ENCODE measurements around the gene CETN2. TPM values are rescaled to one million over a fixed set of nuclear protein-coding genes. Genes with fewer than 3 reads are reported as not detected.
"Not testable (repeated sequence)": the region's sequence is repeated elsewhere in the genome, so short reads cannot be mapped to it uniquely, and the experiment has no call there.

The CETN2 gene
- total RNA-seq, 2 experiments from 2014 or later, result 7.3 to 8.9 TPM

DNA sequence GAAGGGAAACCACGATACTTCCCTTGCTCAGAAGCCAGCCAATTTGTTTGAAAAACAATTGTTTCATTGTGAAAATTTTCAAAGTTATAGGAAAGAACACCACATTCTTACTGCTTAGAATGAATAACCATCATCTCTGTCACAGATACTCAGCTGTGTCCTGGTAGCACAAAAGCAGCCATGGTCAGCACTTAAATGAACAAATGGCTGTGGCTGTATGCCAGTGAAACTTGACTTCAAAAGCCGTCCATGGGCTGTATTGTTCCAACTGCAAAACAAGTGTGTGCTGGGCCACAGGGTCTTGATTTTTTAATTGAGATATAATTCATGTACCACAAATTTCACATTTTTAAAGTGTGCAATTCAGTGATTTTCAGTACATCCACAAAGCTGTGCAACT, 19.9 kb upstream of the CETN2 start:
- no peak overlapping the region for H3K27ac Mint-ChIP-seq
- POLR2A ChIA-PET, result no interaction called here
- no peaks in the 10 kb centered on the region for H3K9me3 Mint-ChIP-seq
- H3K36me3 Mint-ChIP-seq, result peaks cover 24% of the 10 kb centered on the region
- H3K4me1 Mint-ChIP-seq, result peaks cover 20% of the 10 kb centered on the region
- no peaks in the 10 kb centered on the region for H3K27me3 Mint-ChIP-seq
- H3K4me3 Mint-ChIP-seq, result no peak overlapping the region
- DNase-seq (no peak), ATAC-seq (ENCODE audit: low read depth) (no peak)

DNA sequence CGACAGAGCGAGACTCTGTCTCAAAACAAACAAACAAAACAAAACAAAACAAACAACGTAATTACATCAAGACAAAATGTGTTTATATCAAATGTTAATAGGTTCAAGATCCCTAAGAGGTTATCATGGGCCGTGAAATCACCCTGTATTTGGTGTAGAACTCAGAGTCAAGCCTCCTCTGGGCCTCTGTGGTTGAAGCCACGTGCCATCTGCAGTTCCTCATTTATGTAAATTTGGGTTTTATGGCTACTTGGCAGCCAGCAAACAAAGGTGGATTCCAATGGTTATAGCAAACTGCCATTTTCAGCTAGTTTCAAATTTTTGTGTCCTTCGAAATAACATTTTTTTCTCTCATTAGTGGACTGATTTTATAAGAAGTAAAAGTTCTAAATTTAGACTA, 16.7 kb upstream of the CETN2 start:
- no peak overlapping the region for H3K4me3 Mint-ChIP-seq
- no peaks in the 10 kb centered on the region for H3K27me3 Mint-ChIP-seq
- no peak for DNase-seq
- peaks cover 22% of the 10 kb centered on the region for H3K36me3 Mint-ChIP-seq
- H3K9me3 Mint-ChIP-seq, result no peaks in the 10 kb centered on the region
- POLR2A ChIA-PET, result no interaction called here
- no peak overlapping the region for H3K27ac Mint-ChIP-seq
- H3K4me1 Mint-ChIP-seq, result peaks cover 13% of the 10 kb centered on the region
- ATAC-seq (ENCODE audit: low read depth), result no peak

DNA sequence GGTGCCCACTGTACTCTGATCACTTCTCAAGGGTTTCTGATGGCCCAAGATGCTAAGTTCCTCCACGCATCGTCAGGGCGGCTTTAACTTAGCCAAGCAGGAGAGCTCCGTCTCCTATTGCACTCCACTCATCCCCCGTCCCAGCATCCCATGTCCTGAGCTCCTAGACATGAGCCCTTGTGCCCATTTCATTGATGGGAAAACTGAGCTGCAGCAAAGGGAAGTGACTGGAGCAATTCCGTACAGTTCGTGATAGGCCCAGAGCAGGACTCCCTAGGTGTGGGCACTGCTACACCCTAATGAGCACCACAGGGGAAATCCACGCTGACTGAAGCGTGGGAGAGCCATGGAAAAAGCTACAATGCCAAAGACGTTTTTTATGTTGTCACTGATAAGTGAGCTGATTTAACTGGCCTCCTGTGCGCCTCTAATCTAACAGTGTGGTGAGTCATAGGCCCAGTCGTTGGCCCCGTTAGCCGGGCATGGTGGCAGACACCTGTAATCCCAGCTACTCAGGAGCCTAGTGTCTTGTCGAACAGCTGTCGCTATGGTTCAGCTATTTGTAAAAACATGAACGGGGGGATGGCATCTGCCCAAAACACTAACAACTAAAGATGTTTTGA, 15.2 kb upstream of the CETN2 start:
- Mint-ChIP-seq H3K36me3 (peaks cover 10% of the 10 kb centered on the region), H3K9me3 (no peaks in the 10 kb centered on the region), H3K27ac (no peak overlapping the region), H3K27me3 (no peaks in the 10 kb centered on the region), H3K4me3 (no peak overlapping the region), H3K4me1 (peaks cover 2% of the 10 kb centered on the region)
- POLR2A ChIA-PET, result no interaction called here
- DNase-seq (no peak), ATAC-seq (ENCODE audit: low read depth) (no peak)

DNA sequence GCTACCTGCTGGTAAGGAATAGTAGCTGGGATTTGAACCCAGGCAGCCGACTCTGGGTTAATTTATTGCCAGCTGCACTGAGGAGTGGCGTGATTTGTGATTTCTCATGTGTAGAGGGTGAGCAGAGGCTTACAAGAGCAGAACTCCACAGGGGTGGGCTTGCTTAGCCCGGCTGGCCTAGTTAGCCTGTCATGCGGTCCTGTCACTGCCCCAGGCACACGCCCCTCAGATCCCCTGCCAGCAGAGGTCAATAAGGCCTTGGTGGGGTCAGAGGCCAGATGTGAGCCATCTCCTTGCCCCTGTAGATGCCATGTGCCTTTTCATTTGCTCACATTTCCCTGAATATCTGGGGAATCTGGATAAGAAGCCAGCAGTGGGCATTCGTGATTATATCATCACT, 13.7 kb upstream of the CETN2 start:
- H3K9me3 Mint-ChIP-seq, result no peaks in the 10 kb centered on the region
- no peak for ATAC-seq (ENCODE audit: low read depth)
- POLR2A ChIA-PET, result no interaction called here
- H3K36me3 Mint-ChIP-seq, result peaks cover 12% of the 10 kb centered on the region
- no peaks in the 10 kb centered on the region for H3K27me3 Mint-ChIP-seq
- no peaks in the 10 kb centered on the region for H3K4me1 Mint-ChIP-seq
- DNase-seq, result no peak
- H3K27ac Mint-ChIP-seq, result no peak overlapping the region
- H3K4me3 Mint-ChIP-seq, result no peak overlapping the region

DNA sequence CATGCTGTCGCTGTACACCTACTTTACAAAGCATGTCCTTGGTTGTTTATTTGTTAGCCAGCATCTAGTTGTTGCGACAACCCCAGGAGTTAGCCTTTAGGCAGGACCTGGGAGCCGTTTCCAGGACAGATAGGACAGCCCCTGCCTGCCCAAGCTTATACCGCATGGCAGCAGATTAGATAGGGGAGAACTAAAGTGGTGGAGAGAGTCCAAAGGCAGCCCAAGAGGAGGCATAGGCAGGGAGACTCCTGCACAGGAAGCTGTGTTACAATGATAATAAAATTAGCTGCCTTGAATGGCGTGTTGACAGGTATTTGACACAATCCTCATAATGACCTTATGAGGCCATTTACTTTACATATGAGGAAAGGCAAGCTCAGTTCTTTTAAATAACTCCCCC, 13.3 kb upstream of the CETN2 start:
- no peak overlapping the region for H3K27ac Mint-ChIP-seq
- DNase-seq (no peak), ATAC-seq (ENCODE audit: low read depth) (no peak)
- no peaks in the 10 kb centered on the region for H3K4me1 Mint-ChIP-seq
- H3K9me3 Mint-ChIP-seq, result no peaks in the 10 kb centered on the region
- H3K27me3 Mint-ChIP-seq, result no peaks in the 10 kb centered on the region
- H3K4me3 Mint-ChIP-seq, result no peak overlapping the region
- peaks cover 12% of the 10 kb centered on the region for H3K36me3 Mint-ChIP-seq
- POLR2A ChIA-PET, result no interaction called here

DNA sequence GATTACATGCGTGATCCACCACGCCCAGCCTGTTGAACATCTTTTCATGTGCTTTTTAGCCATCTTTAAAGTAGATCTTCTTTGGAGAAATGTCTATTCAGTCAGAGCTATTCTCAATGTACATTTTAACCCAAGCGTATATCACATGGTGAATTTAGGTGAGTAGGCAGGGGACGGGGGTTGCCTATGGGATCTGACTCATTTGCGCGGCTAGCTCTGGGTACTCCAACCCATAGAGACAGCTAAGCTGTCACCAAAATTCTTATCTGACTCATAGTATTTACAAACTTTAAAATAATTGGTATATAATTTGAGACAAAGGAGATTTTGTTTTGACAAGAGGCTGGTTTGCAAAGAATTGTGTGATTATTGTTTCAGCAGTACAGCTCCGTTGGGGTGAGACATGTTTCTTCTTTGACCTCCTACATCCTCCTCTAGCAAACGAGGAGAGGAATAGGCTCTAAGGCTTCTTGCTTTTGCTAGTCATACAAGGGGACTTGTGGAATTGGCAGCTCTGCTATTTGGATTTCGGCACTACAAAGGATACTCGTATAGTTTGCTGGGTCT, 12.3 kb upstream of the CETN2 start:
- ATAC-seq (ENCODE audit: low read depth) (no peak), DNase-seq (no peak)
- Mint-ChIP-seq H3K4me1 (peaks cover 2% of the 10 kb centered on the region), H3K9me3 (no peaks in the 10 kb centered on the region), H3K36me3 (peaks cover 8% of the 10 kb centered on the region), H3K27ac (no peak overlapping the region), H3K27me3 (no peaks in the 10 kb centered on the region), H3K4me3 (no peak overlapping the region)
- POLR2A ChIA-PET, result no interaction called here

DNA sequence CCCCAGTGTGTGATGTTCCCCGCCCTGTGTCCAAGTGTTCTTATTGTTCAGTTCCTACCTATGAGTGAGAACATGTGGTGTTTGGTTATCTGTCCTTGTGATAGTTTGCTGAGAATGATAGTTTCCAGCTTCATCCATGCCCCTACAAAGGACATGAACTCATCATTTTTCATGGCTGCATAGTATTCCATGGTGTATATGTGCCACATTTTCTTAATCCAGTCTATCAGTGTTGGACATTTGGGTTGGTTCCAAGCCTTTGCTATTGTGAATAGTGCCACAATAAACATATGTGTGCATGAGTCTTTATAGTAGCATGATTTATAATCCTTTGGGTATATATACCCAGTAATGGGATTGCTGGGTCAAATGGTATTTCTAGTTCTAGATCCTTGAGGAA, 4.9 kb upstream of the CETN2 start:
- H3K4me3 Mint-ChIP-seq; H3K9me3 Mint-ChIP-seq; H3K27me3 Mint-ChIP-seq; H3K27ac Mint-ChIP-seq; POLR2A ChIA-PET; DNase-seq; ATAC-seq (ENCODE audit: low read depth): not testable (repeated sequence)
- Mint-ChIP-seq H3K36me3 (peaks cover 18% of the 10 kb centered on the region), H3K4me1 (peaks cover 15% of the 10 kb centered on the region)

DNA sequence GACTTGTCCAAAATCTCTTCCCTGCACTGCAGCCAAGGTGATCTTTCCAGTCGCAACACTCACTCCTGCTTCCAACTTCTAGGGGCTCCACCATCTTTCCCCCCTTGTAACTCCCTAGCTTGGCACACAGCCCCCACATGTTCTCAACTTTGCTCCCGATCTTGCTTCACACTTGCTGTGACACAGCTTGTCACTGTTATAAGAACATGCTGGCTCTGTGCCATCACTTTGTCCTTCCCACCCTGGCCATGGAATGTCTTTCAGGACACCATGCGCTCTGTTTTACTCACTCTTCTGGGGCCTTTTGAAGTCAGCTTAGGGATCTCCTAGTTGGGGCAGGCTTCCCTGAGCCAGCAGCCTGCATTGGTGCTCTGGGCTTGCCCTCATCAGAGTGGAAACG, 2.8 kb upstream of the CETN2 start:
- peaks cover 15% of the 10 kb centered on the region for H3K36me3 Mint-ChIP-seq
- POLR2A ChIA-PET, result no interaction called here

DNA sequence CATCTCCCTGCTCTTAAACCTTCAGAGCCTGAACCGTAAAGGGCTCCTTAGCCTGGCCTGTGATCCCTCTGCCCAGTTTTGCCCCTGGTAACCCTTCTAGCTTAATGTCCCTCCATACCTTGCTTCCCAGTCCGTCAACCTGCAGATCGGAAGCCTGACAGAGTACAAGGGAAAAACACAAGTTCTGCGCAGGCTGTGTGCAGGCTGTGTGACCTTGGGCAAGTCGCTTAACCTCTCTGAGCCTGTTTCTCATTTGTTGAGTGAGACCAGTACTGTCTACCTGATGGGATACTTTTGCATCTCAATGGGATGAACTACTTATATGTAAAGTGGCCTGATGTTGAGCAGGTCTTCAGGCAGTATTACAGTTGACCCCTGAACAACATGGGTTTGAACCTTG, 2.0 kb upstream of the CETN2 start:
- no peaks in the 10 kb centered on the region for H3K9me3 Mint-ChIP-seq
- H3K4me1 Mint-ChIP-seq, result peaks cover 13% of the 10 kb centered on the region
- POLR2A ChIA-PET, result no interaction called here
- H3K4me3 Mint-ChIP-seq, result peak overlapping the region; percentile 47
- no peak for ATAC-seq (ENCODE audit: low read depth)
- H3K27me3 Mint-ChIP-seq, result no peaks in the 10 kb centered on the region
- peaks cover 15% of the 10 kb centered on the region for H3K36me3 Mint-ChIP-seq
- H3K27ac Mint-ChIP-seq, result peak overlapping the region; percentile 66
- DNase-seq, result no peak

More for the DNA sequence above, 2.8 kb upstream of the CETN2 start:
- no peaks in the 10 kb centered on the region for H3K27me3 Mint-ChIP-seq
- ATAC-seq (ENCODE audit: low read depth) (no peak), DNase-seq (no peak)
- peaks cover 13% of the 10 kb centered on the region for H3K4me1 Mint-ChIP-seq
- no peak overlapping the region for H3K27ac Mint-ChIP-seq
- no peaks in the 10 kb centered on the region for H3K9me3 Mint-ChIP-seq
- H3K4me3 Mint-ChIP-seq, result no peak overlapping the region

DNA sequence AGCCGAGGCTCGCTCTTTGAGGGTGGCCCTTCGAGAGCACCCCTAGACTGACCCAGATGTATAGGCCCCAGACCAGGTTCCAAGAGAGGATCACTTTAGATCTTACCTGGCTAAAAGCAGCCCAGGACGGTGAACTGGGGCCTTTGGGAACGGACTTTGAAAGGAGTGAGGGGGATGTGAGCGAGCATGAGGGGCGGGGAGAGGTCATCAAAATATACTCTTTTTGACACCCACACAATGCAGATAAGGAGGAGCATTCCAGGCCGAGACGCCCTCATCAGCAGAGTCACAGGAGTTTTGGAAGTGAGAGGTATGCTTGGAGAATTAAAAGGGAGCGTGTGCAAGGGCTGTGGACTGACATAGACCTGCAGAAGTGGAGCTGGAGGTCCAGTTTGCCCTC, 834 bp upstream of the CETN2 start:
- Mint-ChIP-seq H3K9me3 (no peaks in the 10 kb centered on the region), H3K4me1 (peaks cover 13% of the 10 kb centered on the region), H3K4me3 (peak overlapping the region; percentile 93), H3K27ac (peak overlapping the region; percentile 93), H3K36me3 (peaks cover 9% of the 10 kb centered on the region), H3K27me3 (no peaks in the 10 kb centered on the region)
- ATAC-seq (ENCODE audit: low read depth) (no peak), DNase-seq (no peak)
- POLR2A ChIA-PET, result no interaction called here

DNA sequence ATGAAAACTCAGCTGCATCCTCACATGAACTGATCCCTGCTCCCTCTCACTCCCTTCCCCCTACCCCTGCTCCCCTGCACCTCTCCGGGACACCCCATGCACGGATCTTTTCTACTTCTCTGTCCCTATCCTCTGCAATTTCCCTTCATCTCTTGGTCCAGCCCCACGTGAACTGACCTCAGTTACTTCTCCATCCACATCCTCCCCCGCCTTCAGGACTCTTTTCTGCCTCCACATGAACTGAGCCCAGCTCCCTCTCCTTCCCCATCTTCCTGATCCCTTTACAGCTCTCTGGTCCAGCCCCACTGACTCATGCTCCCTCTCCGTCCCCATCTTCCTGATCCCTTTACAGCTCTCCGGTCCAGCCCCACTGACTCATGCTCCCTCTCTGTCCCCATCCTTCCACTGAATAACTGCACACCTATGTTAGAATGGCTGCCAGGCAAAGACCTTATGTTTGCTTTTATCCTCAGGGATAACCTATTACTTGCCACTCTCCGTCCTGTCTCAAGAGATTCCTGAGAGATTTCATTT, 5.6 kb downstream of the CETN2 start:
- no peaks in the 10 kb centered on the region for H3K36me3 Mint-ChIP-seq
- H3K27me3 Mint-ChIP-seq, result no peaks in the 10 kb centered on the region
- no peak overlapping the region for H3K27ac Mint-ChIP-seq
- DNase-seq, result no peak
- no peak for ATAC-seq (ENCODE audit: low read depth)
- no peak overlapping the region for H3K4me3 Mint-ChIP-seq
- H3K4me1 Mint-ChIP-seq, result no peaks in the 10 kb centered on the region
- POLR2A ChIA-PET, result no interaction called here
- H3K9me3 Mint-ChIP-seq, result no peaks in the 10 kb centered on the region

DNA sequence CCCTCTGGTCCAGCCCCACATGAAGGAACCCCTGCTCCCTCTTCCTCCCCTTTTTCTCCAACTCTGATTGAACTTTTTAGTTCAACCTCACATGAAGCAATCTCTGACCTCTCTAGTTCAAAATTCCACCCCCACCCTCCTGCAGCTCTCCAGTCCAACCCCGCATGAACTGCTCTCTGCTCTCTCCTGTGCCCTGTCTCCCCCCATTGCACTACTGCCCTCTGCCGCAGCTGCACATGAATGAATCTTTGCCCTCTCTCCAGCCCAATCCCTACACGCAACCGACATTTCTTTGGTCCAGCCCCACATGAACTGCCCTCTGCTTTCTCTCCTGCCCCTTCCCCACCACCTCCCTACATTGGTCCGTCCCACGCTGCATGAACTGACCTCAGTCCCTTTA, 6.9 kb downstream of the CETN2 start:
- DNase-seq (no peak), ATAC-seq (ENCODE audit: low read depth) (no peak)
- Mint-ChIP-seq H3K27ac (no peak overlapping the region), H3K4me3 (no peak overlapping the region), H3K36me3 (no peaks in the 10 kb centered on the region), H3K4me1 (no peaks in the 10 kb centered on the region), H3K9me3 (no peaks in the 10 kb centered on the region), H3K27me3 (no peaks in the 10 kb centered on the region)
- POLR2A ChIA-PET, result no interaction called here

DNA sequence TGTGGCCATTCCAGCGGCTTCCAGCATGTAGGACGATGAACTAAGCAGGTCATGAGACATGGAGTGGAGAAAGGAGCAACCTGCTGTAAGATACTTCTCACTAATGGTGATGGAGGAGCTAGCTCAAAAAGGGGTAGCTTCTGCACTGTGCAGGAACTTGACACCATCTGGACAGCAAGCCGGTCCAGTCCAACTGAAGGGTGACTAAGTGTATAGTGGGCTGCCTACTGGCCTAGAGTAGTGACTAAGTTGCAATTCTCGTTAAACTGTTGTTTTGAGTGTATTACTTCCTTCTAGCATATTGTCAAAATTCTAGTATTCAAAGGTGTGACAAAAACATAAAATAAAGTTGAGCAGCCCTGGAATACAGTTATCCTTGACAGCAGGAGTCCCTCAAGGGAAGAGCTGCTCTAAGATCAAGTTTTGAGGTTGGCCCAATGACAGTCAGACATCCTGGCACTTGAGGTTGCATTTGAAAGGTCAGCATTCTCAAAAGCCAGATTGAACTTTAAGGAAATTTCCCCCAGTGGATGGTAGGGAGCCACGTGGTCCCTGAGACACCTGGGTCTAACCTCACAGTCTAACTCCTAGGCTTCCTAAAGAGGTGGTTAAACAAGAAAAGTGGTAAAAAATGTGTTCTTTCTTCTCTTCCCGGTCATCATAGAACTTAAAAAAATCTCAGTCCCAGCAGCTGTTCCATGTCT, 8.0 kb downstream of the CETN2 start:
- H3K4me3 Mint-ChIP-seq, result no peak overlapping the region
- no peak overlapping the region for H3K27ac Mint-ChIP-seq
- DNase-seq, result no peak
- no peaks in the 10 kb centered on the region for H3K36me3 Mint-ChIP-seq
- ATAC-seq (ENCODE audit: low read depth), result no peak
- no peaks in the 10 kb centered on the region for H3K27me3 Mint-ChIP-seq
- H3K9me3 Mint-ChIP-seq, result no peaks in the 10 kb centered on the region
- no peaks in the 10 kb centered on the region for H3K4me1 Mint-ChIP-seq
- POLR2A ChIA-PET, result no interaction called here

DNA sequence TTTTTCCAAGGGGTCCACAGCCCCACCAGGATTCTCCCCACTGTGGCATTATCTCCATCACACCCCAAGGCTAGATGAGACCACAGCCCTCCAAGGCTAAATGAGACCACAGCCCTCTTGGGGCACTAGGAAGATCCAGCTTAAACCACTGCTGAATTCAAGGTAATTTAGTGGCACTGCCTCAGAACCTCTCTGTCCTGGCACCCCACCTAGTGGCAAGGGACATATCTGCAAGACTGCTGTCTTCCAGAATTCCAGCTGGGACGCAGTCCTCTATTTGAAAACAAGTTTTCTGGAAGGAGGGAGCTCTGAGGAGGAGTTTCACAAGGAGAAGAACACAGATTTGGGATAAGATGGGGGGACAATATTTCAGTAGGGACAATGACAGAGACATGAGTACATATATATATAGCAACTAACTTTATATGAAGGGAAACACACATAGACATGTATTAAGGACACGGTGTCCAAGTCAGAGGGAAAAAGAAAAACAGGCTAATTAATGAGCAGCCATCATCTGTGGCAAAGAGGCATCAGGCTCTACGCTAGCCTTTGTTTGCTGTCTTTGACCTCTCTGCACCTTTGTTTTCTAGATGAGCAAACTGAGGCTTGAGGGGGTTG, 9.3 kb downstream of the CETN2 start:
- DNase-seq (no peak), ATAC-seq (ENCODE audit: low read depth) (no peak)
- Mint-ChIP-seq H3K36me3 (no peaks in the 10 kb centered on the region), H3K27me3 (no peaks in the 10 kb centered on the region), H3K27ac (no peak overlapping the region), H3K4me3 (no peak overlapping the region), H3K9me3 (no peaks in the 10 kb centered on the region), H3K4me1 (no peaks in the 10 kb centered on the region)
- POLR2A ChIA-PET, result no interaction called here
